KMS-11 (cell line): Measurements from ENCODE around the gene PPRC1.

Source experiments
- H2AFZ ChIP-seq: fragments of 200-600 bp; sonication (generic); 2 replicates; pipeline ENCODE4 v1.6.1; 2016; ENCODE audit warnings: antibody characterized with exemption, mixed run types, low read depth
- H3K27ac ChIP-seq: fragments of 200-600 bp; sonication (generic); 2 replicates; pipeline ENCODE4 v1.6.1; 2016; ENCODE audit warnings: mild to moderate bottlenecking, mixed run types
- H3K27me3 ChIP-seq: fragments of 200-600 bp; sonication (generic); 2 replicates; pipeline ENCODE4 v1.6.1; 2017; ENCODE audit warnings: mild to moderate bottlenecking, low read depth, mixed run types, moderate library complexity; ENCODE audit not compliant: insufficient read depth
- H3K36me3 ChIP-seq: fragments of 200-600 bp; sonication (generic); 2 replicates; pipeline ENCODE4 v1.6.1; 2017; ENCODE audit warnings: mild to moderate bottlenecking, mixed run types; ENCODE audit not compliant: insufficient read depth
- H3K4me1 ChIP-seq: fragments of 200-600 bp; sonication (generic); 2 replicates; pipeline ENCODE4 v1.6.1; 2016; ENCODE audit warnings: mild to moderate bottlenecking, low read depth, mixed run types; ENCODE audit not compliant: poor library complexity, severe bottlenecking
- H3K4me2 ChIP-seq: fragments of 200-600 bp; sonication (generic); 2 replicates; pipeline ENCODE4 v1.7.0; 2016; ENCODE audit warnings: mild to moderate bottlenecking, mixed run types
- H3K4me3 ChIP-seq: fragments of 200-600 bp; sonication (generic); IDR thresholded peaks from 2 replicates; pipeline ENCODE4 v1.6.1; 2017; ENCODE audit warnings: low read depth, low read length, mixed read lengths; ENCODE audit not compliant: insufficient read depth
- H3K79me2 ChIP-seq: fragments of 200-600 bp; sonication (generic); 2 replicates; pipeline ENCODE4 v1.6.1; 2016; ENCODE audit warnings: low read depth, mixed run types; ENCODE audit not compliant: insufficient read depth
- H3K9ac ChIP-seq: fragments of 200-600 bp; sonication (generic); 2 replicates; pipeline ENCODE4 v1.6.1; 2016; ENCODE audit warnings: mild to moderate bottlenecking, mixed run types
- H4K20me1 ChIP-seq: fragments of 200-600 bp; sonication (generic); 2 replicates; pipeline ENCODE4 v1.6.1; 2016; ENCODE audit warnings: mild to moderate bottlenecking, mixed run types; ENCODE audit not compliant: insufficient read depth
- CTCF ChIP-seq: fragments of 200-600 bp; sonication (generic); conservative IDR thresholded peaks from 2 replicates; pipeline ENCODE4 v1.6.1; 2017; ENCODE audit warnings: low read depth, mild to moderate bottlenecking, antibody characterized with exemption, low read length, moderate library complexity, mixed read lengths

PPRC1 gene

DNA sequence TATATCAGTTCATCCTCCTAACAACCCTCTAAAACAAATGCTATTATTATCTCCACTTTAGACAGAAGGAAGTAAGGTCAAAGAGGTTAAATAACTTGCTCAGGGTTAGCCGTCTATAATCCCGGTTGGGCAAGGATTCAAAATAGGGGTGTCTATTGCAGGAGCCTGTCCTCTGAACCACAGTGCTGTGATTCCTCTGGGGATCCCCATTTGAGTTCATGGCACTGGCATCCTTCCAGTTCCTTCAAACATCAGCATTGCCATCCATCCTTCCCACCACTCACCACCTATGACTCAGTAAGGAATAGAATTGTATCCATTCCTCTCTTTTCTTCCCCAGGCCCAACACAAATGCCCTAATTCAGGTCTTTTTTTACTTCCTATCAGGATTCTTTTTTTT, 42.1 kb upstream of the PPRC1 start:
- no peak for TF ChIP-seq CTCF
- Histone ChIP-seq H2AFZ (no peak overlapping the region), H3K36me3 (no peaks in the 10 kb centered on the region), H3K27me3 (no peaks in the 10 kb centered on the region), H3K79me2 (no peaks in the 10 kb centered on the region), H3K4me3 (no peak overlapping the region), H3K4me1 (no peaks in the 10 kb centered on the region), H3K9ac (no peak overlapping the region), H3K4me2 (no peak overlapping the region), H4K20me1 (no peaks in the 10 kb centered on the region), H3K27ac (no peak overlapping the region)

- Histone ChIP-seq H3K36me3 (no peaks in the 10 kb centered on the region), H3K27ac (no peak overlapping the region), H3K4me2 (no peak overlapping the region), H3K27me3 (no peaks in the 10 kb centered on the region), H2AFZ (no peak overlapping the region), H3K79me2 (no peaks in the 10 kb centered on the region), H3K9ac (no peak overlapping the region), H3K4me3 (no peak overlapping the region), H4K20me1 (no peaks in the 10 kb centered on the region), H3K4me1 (no peaks in the 10 kb centered on the region)
- no peak for TF ChIP-seq CTCF
Observed at GRCh38 chr10:102096449-102096848, 36.4 kb upstream of the PPRC1 start.

DNA sequence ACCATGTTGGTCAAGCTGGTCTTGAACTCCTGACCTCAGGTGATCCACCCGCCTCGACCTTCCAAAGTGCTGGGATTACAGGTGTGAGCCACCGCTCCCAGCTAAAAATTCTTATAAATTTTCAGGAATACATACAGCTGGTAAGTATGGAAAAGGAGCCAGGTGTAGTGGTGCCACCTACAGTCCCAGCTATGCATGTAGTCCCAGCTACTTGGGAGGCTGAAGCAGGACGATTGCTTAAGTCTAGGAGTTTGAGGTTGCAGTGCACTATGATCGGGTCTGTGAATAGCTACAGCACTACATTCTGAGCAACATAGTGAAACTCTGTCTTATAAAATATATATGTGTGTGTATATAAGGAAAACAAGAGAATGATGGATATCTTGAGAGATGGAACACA, 31.7 kb upstream of the PPRC1 start:
- Histone ChIP-seq H3K27me3 (no peaks in the 10 kb centered on the region), H3K4me1 (no peaks in the 10 kb centered on the region), H2AFZ (no peak overlapping the region), H3K9ac (no peak overlapping the region), H3K4me3 (no peak overlapping the region), H3K79me2 (no peaks in the 10 kb centered on the region), H3K4me2 (no peak overlapping the region), H3K27ac (no peak overlapping the region), H4K20me1 (no peaks in the 10 kb centered on the region), H3K36me3 (no peaks in the 10 kb centered on the region)
- TF ChIP-seq CTCF, result no peak

DNA sequence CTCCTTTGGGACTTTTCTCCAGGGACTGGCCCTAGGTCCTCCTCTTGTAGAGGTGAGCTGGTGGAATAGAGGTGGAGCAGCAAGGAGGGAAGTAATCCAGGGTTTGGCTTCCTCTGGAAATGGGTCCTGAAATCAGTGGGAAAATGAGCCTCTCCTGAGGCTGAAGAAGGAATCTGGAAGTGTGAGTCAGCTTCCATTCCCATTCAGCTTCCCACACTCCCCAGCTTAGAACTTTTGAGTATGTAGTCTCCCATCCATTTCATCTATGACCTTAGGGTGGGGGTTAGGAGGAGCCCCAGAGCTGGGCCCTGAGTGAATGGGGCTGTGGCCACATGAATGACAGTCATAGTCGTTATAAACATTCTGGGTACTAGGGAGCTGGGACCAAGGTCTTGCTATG, 30.4 kb upstream of the PPRC1 start:
- no peak for TF ChIP-seq CTCF
- Histone ChIP-seq H3K79me2 (no peaks in the 10 kb centered on the region), H3K27ac (no peak overlapping the region), H3K36me3 (no peaks in the 10 kb centered on the region), H3K4me1 (no peaks in the 10 kb centered on the region), H4K20me1 (no peaks in the 10 kb centered on the region), H3K4me2 (no peak overlapping the region), H3K9ac (no peak overlapping the region), H3K4me3 (no peak overlapping the region), H3K27me3 (no peaks in the 10 kb centered on the region), H2AFZ (no peak overlapping the region)
